HL-60 (cell line): Measurements from ENCODE around the gene TSPAN31.

Experiments
- CTCF ChIP-seq: IDR thresholded peaks from one replicate; pipeline ENCODE4 v1.5.1; 2011; ENCODE audit warnings: low read length, control low read depth, inconsistent platforms; ENCODE audit not compliant: insufficient read depth
- GABPA ChIP-seq: IDR thresholded peaks from 2 replicates; pipeline ENCODE4 v1.6.1; 2012; ENCODE audit warnings: low read depth
- POLR2AphosphoS5 ChIP-seq: IDR thresholded peaks from 2 replicates; pipeline ENCODE4 v1.6.1; 2012; ENCODE audit warnings: low read depth
- REST ChIP-seq: IDR thresholded peaks from 2 replicates; pipeline ENCODE4 v1.6.1; 2012; ENCODE audit warnings: low read depth; ENCODE audit not compliant: insufficient replicate concordance
- SPI1 ChIP-seq: IDR thresholded peaks from 2 replicates; pipeline ENCODE4 v1.6.1; 2012; ENCODE audit warnings: low read depth, mild to moderate bottlenecking, borderline replicate concordance

- TF ChIP-seq CTCF, result no peak
- no peak for TF ChIP-seq POLR2AphosphoS5
- TF ChIP-seq GABPA, result no peak
- no peak for TF ChIP-seq REST
- TF ChIP-seq SPI1, result no peak
Measured at GRCh38 chr12:57757771-57758170, 12.9 kb downstream of the TSPAN31 start.
